GM12875 (cell line): ENCODE measurements around the gene AKAP8.

ENCODE experiments used
- H3K4me3 ChIP-seq: one replicate; pipeline ENCODE4 v1.5.1; 2011; ENCODE audit warnings: low read depth, low read length, control low read depth
- CTCF ChIP-seq: IDR thresholded peaks from 2 replicates; pipeline ENCODE4 v1.5.1; 2011; ENCODE audit warnings: low read depth, mild to moderate bottlenecking, control low read depth, inconsistent platforms, low read length, moderate library complexity, borderline replicate concordance; ENCODE audit not compliant: insufficient read depth

Gene AKAP8

GRCh38 chr19:15316498-15316897, 63.1 kb downstream of the AKAP8 start:
- no peak for TF ChIP-seq CTCF
- H3K4me3 ChIP-seq = no peak overlapping the region

GRCh38 chr19:15315101-15315500, 64.5 kb downstream of the AKAP8 start:
- no peak for TF ChIP-seq CTCF

GRCh38 chr19:15313649-15314279, 65.8 kb downstream of the AKAP8 start:
- no peak overlapping the region for H3K4me3 ChIP-seq
- TF ChIP-seq CTCF = no peak

More at GRCh38 chr19:15315101-15315500, 64.5 kb downstream of the AKAP8 start:
- no peak overlapping the region for H3K4me3 ChIP-seq

GRCh38 chr19:15307169-15307568, 72.4 kb downstream of the AKAP8 start:
- H3K4me3 ChIP-seq = no peak overlapping the region
- no peak for TF ChIP-seq CTCF

- no peak for TF ChIP-seq CTCF
- no peak overlapping the region for H3K4me3 ChIP-seq
Measured at GRCh38 chr19:15305582-15306334, 73.8 kb downstream of the AKAP8 start.

- no peak for TF ChIP-seq CTCF
- H3K4me3 ChIP-seq = no peak overlapping the region
Measured at GRCh38 chr19:15304140-15304705, 75.4 kb downstream of the AKAP8 start.
